MM.1S (cell line): Measurements from ENCODE around the gene POT1.

ENCODE experiments used
- CTCF ChIP-seq: fragments of 300-600 bp; sonication (generic); IDR thresholded peaks from 2 replicates; pipeline ENCODE4 v1.5.1; 2016; ENCODE audit warnings: antibody characterized with exemption, low read length, mixed read lengths
- EZH2phosphoT487 ChIP-seq: fragments of 300-600 bp; sonication (generic); IDR thresholded peaks from 2 replicates; pipeline ENCODE4 v1.6.1; 2018; ENCODE audit warnings: antibody characterized with exemption, low read length

GRCh38 chr7:124874644-124875163 lies 54.9 kb downstream of the POT1 start:
- TF ChIP-seq CTCF (no peak), EZH2phosphoT487 (no peak)
